HPDE6-E6E7 (cell line): Measurements from ENCODE around the gene EVA1A.

ENCODE experiments used
- DNase-seq: peaks from one replicate; pipeline ENCODE4 v3.0.0; 2011; ENCODE audit warnings: missing footprints; ENCODE audit errors: extremely low spot score

Gene EVA1A

GRCh38 chr2:75450068-75450467 is 110.7 kb downstream of the EVA1A start:
- DNase-seq = no peak

DNA sequence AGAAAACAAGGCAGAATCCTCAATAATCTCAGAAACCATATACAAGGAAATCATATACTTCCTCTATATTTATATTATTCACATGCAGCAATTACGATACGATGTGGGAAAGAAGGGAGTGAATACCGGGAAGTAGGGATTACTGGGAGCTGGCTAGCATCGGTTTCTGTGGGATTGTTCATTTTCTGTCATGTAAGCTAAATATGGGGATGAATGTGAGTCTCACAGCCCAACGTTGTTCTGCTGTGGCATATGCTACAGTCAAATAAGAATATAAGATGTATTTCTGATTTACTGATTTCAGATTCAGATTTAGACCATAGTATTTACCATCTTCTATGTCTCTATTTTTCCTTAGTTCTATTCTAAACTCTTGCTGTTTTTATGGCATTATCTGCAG is 113.6 kb downstream of the EVA1A start:
- no peak for DNase-seq
